Suprapubic skin (tissue), 4 donors: ENCODE measurements around the gene ZNF497.

Experiments used
- CTCF ChIP-seq, 2 donors: fragments of 200-600 bp in 1 of 2; fragments of 450-650 bp in 1 of 2; sonication (generic) in 1 of 2; IDR thresholded peaks; one replicate each; pipeline ENCODE4 v1.5.1; 2016 to 2019; ENCODE audit warnings: antibody characterized with exemption in 2 of 2, mild to moderate bottlenecking in 1 of 2, moderate library complexity in 1 of 2
- EP300 ChIP-seq: sonication (generic); formaldehyde crosslinking; IDR thresholded peaks from one replicate; pipeline ENCODE4 v1.6.1; 2017; ENCODE audit warnings: antibody characterized with exemption
- POLR2A ChIP-seq, 2 donors: fragments of 450-650 bp; IDR thresholded peaks; one replicate each; pipeline ENCODE4 v1.6.1; 2017; ENCODE audit warnings: antibody characterized with exemption in 2 of 2, mild to moderate bottlenecking in 2 of 2, moderate library complexity in 2 of 2
- POLR2AphosphoS5 ChIP-seq, 3 donors: sonication (generic); formaldehyde crosslinking; IDR thresholded peaks; one replicate each; pipeline ENCODE4 v1.6.1; 2017; ENCODE audit warnings: antibody characterized with exemption in 3 of 3

- TF ChIP-seq CTCF (IDR thresholded peaks at IDR 0.05) (no peak), POLR2A (IDR thresholded peaks at IDR 0.05) (no peak), POLR2AphosphoS5 (IDR thresholded peaks at IDR 0.05) (no peak), EP300 (no peak)
Measured at GRCh38 chr19:58349590-58349989, 13.0 kb downstream of the ZNF497 start.
